GM19455 (cell line): ENCODE measurements around the gene DCAF11.

ENCODE experiments used
- ATAC-seq: cut with Tn5 transposase; IDR thresholded peaks from one replicate; pipeline ENCODE4 v1.9.1; 2021; ENCODE audit not compliant: unreplicated experiment

DCAF11 gene

GRCh38 chr14:24114532-24115421 lies at the start of gene DCAF11, which contains the start of gene NRL:
DCAF11 (plus strand) TSS chr14:24114777; CDS start chr14:24115595, 818 bp downstream.
NRL (minus strand) TSS chr14:24114949; CDS start chr14:24082848, 32,101 bp downstream.
- peak; percentile 89 for ATAC-seq

- no peak for ATAC-seq
Observed at GRCh38 chr14:24064856-24065255, 49.7 kb upstream of the DCAF11 start.

- no peak for ATAC-seq
Observed at GRCh38 chr14:24065408-24065807, 49.2 kb upstream of the DCAF11 start.

- no peak for ATAC-seq
Observed at GRCh38 chr14:24066496-24067132, 48.0 kb upstream of the DCAF11 start.

- no peak for ATAC-seq
Observed at GRCh38 chr14:24067133-24068082, 47.2 kb upstream of the DCAF11 start.

GRCh38 chr14:24068711-24069410 lies 45.7 kb upstream of the DCAF11 start:
- no peak for ATAC-seq

- ATAC-seq = no peak
Observed at GRCh38 chr14:24069411-24069735, 45.2 kb upstream of the DCAF11 start.

- no peak for ATAC-seq
Observed at GRCh38 chr14:24070285-24071143, 44.1 kb upstream of the DCAF11 start.

GRCh38 chr14:24071144-24071697 lies 43.4 kb upstream of the DCAF11 start, which contains the start of gene CPNE6:
CPNE6 (plus strand) TSS chr14:24071562; CDS start chr14:24072937, 1,375 bp downstream.
- ATAC-seq = no peak

- no peak for ATAC-seq
Observed at GRCh38 chr14:24071836-24072430, 42.6 kb upstream of the DCAF11 start.

GRCh38 chr14:24072436-24072835 lies 42.1 kb upstream of the DCAF11 start:
- ATAC-seq = no peak

GRCh38 chr14:24072881-24073877 lies 41.4 kb upstream of the DCAF11 start:
- ATAC-seq = no peak

- no peak for ATAC-seq
Observed at GRCh38 chr14:24074625-24075484, 39.7 kb upstream of the DCAF11 start.

- no peak for ATAC-seq
Observed at GRCh38 chr14:24075485-24076301, 38.9 kb upstream of the DCAF11 start.

GRCh38 chr14:24076302-24076601 lies 38.3 kb upstream of the DCAF11 start:
- ATAC-seq = no peak

GRCh38 chr14:24077086-24077485 lies 37.5 kb upstream of the DCAF11 start:
- no peak for ATAC-seq
